Keratinocyte (primary cell): ENCODE results near the gene ATXN7L1.
"Not testable (repeated sequence)": the region's sequence is repeated elsewhere in the genome, so short reads cannot be mapped to it uniquely, and the experiment has no call there.

Source experiments
- CTCF ChIP-seq, 3 experiments: IDR thresholded peaks in 1 of 3; conservative IDR thresholded peaks in 1 of 3; optimal IDR thresholded peaks in 1 of 3; 2 replicates in 2 of 3; 3 replicates in 1 of 3; pipeline versions ENCODE3 to v1.5.1; 2011; ENCODE audit warnings: low read length in 3 of 3, mild to moderate bottlenecking in 3 of 3, moderate library complexity in 2 of 3, control low read depth in 1 of 3, inconsistent platforms in 1 of 3; ENCODE audit not compliant: insufficient read depth in 2 of 3; ENCODE audit errors: extremely low read depth in 1 of 3
- EZH2 ChIP-seq: IDR thresholded peaks from one replicate; pipeline ENCODE4 v1.6.1; 2012; ENCODE audit warnings: inconsistent platforms, mild to moderate bottlenecking, low read length, moderate library complexity

- TF ChIP-seq CTCF (optimal IDR thresholded peaks at IDR 0.05 in 1 of 3, IDR thresholded peaks at IDR 0.05 in 1 of 3, conservative IDR thresholded peaks at IDR 0.05 in 1 of 3; ENCODE audit: extremely low read depth in 1 of 3, insufficient read depth in 2 of 3, low read length in 3 of 3); EZH2: not testable (repeated sequence)
Measured at GRCh38 chr7:105710720-105711119, 165.7 kb downstream of the ATXN7L1 start.
